ENCODE measurements around the gene TES. TPM values are rescaled to one million over a fixed set of nuclear protein-coding genes. Genes with fewer than 3 reads are reported as not detected.

Gene TES
- total and polyA plus RNA-seq, 7 experiments from 2014 or later: 99.2 to 195 (median 116) TPM

DNA sequence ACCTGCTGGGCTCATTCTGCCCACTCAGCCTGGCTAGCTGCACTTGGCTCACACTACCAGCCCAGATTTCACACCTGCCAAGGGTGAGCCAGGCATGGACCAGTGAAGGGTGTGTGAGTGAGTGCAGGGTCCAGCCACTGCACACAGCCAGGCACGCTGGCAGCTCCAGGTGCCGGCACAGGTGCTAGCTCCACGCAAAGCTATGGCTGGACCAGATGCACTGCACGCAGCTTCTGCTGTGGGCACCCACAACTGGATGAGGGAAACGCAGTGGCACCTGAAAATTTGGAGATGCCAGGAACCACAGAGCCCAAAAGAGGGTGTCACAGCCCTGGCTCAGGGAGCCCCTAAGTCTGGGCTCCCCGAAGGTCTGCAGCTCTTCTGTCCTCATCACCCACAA is 24.9 kb upstream of the TES start:
- peaks cover 0 to 29% (median 6%) of the 10 kb centered on the region in 5 donors for H3K27me3 Mint-ChIP-seq
- H3K4me1 Mint-ChIP-seq: peaks cover 0 to 8% (median under 1%) of the 10 kb centered on the region in 7 donors
- no peaks in the 10 kb centered on the region for H3K36me3 ChIP-seq (ENCODE audit: control insufficient read depth in 2 of 3, insufficient read depth in 3 of 3, low read length in 3 of 3)
- ATAC-seq (no peak), DNase-seq (no peak)
- peaks cover 0 to 1% of the 10 kb centered on the region in 2 donors for H3K4me1 ChIP-seq (ENCODE audit: control insufficient read depth in 2 of 2, insufficient read depth in 2 of 2, low read length in 2 of 2)
- no peak overlapping the region for H3K4me3 ChIP-seq (ENCODE audit: low read length)
- POLR2A ChIA-PET: interaction anchor here (0.7 to 1.0 kb wide), 3 partner anchors 9 to 340 kb away, joined by 3 read pairs; no protein-coding TSS in a partner anchor
- intact Hi-C loops (cut with micrococcal nuclease): no loop called here
- CTCF ChIA-PET: interaction anchor here (1.5 to 1.7 kb wide), 2 partner anchors 47 to 51 kb away, joined by 7 to 9 read pairs; no protein-coding TSS in a partner anchor
- peaks cover 0 to 10% (median 2%) of the 10 kb centered on the region in 5 donors for H3K36me3 Mint-ChIP-seq
- H3K9me3 ChIP-seq (ENCODE audit: control insufficient read depth in 2 of 3, low read length in 3 of 3): peaks cover 0 to 7% (median 0%) of the 10 kb centered on the region in 3 experiments
- H3K27ac ChIP-seq (ENCODE audit: low read depth, low read length): no peak overlapping the region
- no peak overlapping the region for H3K4me3 Mint-ChIP-seq
- H3K9me3 Mint-ChIP-seq: peaks cover 0 to 15% (median 8%) of the 10 kb centered on the region in 11 donors
- no peaks in the 10 kb centered on the region for H3K27me3 ChIP-seq (ENCODE audit: control insufficient read depth in 2 of 2, insufficient read depth in 2 of 2, low read length in 2 of 2)
- no peak overlapping the region for H3K27ac Mint-ChIP-seq

DNA sequence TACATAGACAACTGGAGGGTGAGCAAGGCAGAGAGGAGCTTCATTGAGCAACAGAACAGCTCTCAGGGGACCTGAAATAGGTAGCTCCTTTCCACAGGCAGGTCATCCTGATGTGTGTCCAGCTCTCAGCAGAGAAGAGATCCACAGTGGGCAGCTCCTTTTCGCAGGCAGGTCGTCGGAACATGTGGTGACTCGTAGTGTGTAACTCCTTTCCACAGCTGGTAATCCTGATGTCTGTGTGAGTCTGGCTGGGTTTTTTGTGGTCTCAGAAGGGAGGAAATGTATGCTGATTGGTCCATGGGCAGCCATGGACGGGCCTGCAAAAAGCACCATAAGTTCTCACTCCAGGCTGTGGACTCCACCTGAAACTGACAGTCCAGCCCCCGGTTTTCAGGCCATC is 24.4 kb upstream of the TES start:
- Mint-ChIP-seq H3K27ac (no peak overlapping the region), H3K9me3 (peaks cover 0 to 15% (median 8%) of the 10 kb centered on the region in 11 donors), H3K4me3 (no peak overlapping the region), H3K27me3 (peaks cover 0 to 32% (median 6%) of the 10 kb centered on the region in 5 donors), H3K4me1 (peaks cover 0 to 6% (median 0%) of the 10 kb centered on the region in 7 donors), H3K36me3 (peaks cover 0 to 10% (median 2%) of the 10 kb centered on the region in 5 donors)
- ATAC-seq (no peak), DNase-seq (no peak)
- peaks cover 0 to 7% (median 0%) of the 10 kb centered on the region in 3 experiments for H3K9me3 ChIP-seq (ENCODE audit: control insufficient read depth in 2 of 3, low read length in 3 of 3)
- ChIA-PET CTCF (interaction anchor here (0.6 to 1.7 kb wide), 3 partner anchors 47 to 109 kb away, joined by 3 to 9 read pairs (median 7); no protein-coding TSS in a partner anchor), POLR2A (interaction anchor here (0.7 to 1.0 kb wide), 3 partner anchors 8 to 340 kb away, joined by 3 read pairs; no protein-coding TSS in a partner anchor)
- intact Hi-C loops (cut with micrococcal nuclease): no loop called here
- no peak overlapping the region for H3K4me3 ChIP-seq (ENCODE audit: low read length)
- no peaks in the 10 kb centered on the region for H3K4me1 ChIP-seq (ENCODE audit: control insufficient read depth in 2 of 2, insufficient read depth in 2 of 2, low read length in 2 of 2)
- H3K27ac ChIP-seq (ENCODE audit: low read depth, low read length): no peak overlapping the region
- no peaks in the 10 kb centered on the region for H3K27me3 ChIP-seq (ENCODE audit: control insufficient read depth in 2 of 2, insufficient read depth in 2 of 2, low read length in 2 of 2)
- H3K36me3 ChIP-seq (ENCODE audit: control insufficient read depth in 2 of 3, insufficient read depth in 3 of 3, low read length in 3 of 3): no peaks in the 10 kb centered on the region

DNA sequence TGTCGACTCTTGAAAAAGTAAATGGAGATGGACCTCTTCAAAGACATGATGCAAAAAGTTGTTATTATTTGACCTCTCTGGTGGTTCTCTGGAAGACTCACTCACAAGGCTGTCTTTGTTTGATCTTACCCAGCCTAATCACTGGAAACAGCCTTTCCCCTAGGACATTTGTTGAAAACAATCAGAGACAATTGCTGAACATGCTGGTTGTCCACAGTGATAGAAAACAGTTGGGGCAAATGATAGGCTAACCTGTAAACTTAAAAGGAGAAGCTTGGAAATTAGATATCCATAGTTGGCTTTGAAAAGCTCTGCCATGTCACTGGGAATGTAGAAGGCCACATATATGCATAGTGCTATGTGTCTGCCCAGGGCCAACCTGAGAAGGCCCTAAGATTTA is 22.9 kb upstream of the TES start:
- POLR2A ChIA-PET: interaction anchor here (1.4 to 2.1 kb wide), 2 partner anchors 13 to 23 kb away, joined by 5 to 9 read pairs; partner anchors contain the start of gene TES
- Histone ChIP-seq H3K9me3 (ENCODE audit: control insufficient read depth in 2 of 3, low read length in 3 of 3) (peaks cover 0 to 7% (median 0%) of the 10 kb centered on the region in 3 experiments), H3K27me3 (ENCODE audit: control insufficient read depth in 2 of 2, insufficient read depth in 2 of 2, low read length in 2 of 2) (no peaks in the 10 kb centered on the region), H3K4me1 (ENCODE audit: control insufficient read depth in 2 of 2, insufficient read depth in 2 of 2, low read length in 2 of 2) (no peaks in the 10 kb centered on the region), H3K36me3 (ENCODE audit: control insufficient read depth in 2 of 3, insufficient read depth in 3 of 3, low read length in 3 of 3) (no peaks in the 10 kb centered on the region), H3K4me3 (ENCODE audit: low read length) (no peak overlapping the region), H3K27ac (ENCODE audit: low read depth, low read length) (no peak overlapping the region)
- Mint-ChIP-seq H3K4me1 (no peaks in the 10 kb centered on the region), H3K36me3 (peaks cover 0 to 10% (median 2%) of the 10 kb centered on the region in 5 donors), H3K9me3 (peaks cover 0 to 15% (median 8%) of the 10 kb centered on the region in 11 donors), H3K27ac (no peak overlapping the region), H3K27me3 (peaks cover 0 to 41% (median 6%) of the 10 kb centered on the region in 5 donors), H3K4me3 (no peak overlapping the region)
- DNase-seq (no peak), ATAC-seq (no peak)
- intact Hi-C loops (cut with micrococcal nuclease): no loop called here
- CTCF ChIA-PET: interaction anchor here (0.7 to 1.6 kb wide), 4 partner anchors 30 to 491 kb away, joined by 3 to 6 read pairs (median 3); no protein-coding TSS in a partner anchor

DNA sequence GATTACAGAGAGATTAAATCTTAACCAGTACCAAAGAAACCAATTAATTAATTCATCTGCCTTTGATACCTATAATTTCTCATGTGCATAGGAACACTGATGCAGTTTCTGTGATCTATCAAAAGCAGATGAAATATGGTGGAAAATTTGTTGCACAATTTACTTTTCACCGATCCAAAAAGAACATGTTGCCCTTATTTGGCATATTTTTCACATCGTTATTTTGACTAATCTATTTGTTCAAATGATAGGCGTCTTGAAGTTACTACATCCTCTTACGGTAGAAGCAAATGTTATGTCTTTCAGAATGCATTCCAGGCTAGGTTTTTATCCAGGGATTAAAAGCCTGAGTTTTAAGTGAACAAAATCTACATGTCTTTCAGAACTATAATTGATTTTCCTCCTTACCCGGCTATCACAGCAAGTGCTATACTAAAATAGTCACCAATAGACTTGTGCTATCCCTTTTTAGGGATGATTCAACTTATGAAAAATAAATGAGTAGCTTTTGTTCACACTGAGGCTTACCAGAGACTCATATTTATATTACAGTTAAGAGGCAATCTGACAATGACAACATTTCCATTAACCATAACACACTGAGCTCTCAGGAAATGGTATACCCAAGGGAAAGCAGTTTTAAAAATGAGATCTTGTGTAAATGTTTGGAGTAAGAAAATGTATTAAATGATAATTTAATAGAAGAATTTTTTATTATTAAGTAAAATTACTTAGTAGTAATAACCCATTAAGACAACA is 16.8 kb upstream of the TES start:
- peaks cover 0 to 6% (median 0%) of the 10 kb centered on the region in 11 donors for H3K9me3 Mint-ChIP-seq
- H3K27me3 Mint-ChIP-seq: peaks cover 0 to 43% (median under 1%) of the 10 kb centered on the region in 5 donors
- H3K4me3 Mint-ChIP-seq: no peak overlapping the region
- no peak overlapping the region for H3K27ac Mint-ChIP-seq
- H3K27me3 ChIP-seq (ENCODE audit: control insufficient read depth in 2 of 2, insufficient read depth in 2 of 2, low read length in 2 of 2): no peaks in the 10 kb centered on the region
- no peaks in the 10 kb centered on the region for H3K36me3 ChIP-seq (ENCODE audit: control insufficient read depth in 2 of 3, insufficient read depth in 3 of 3, low read length in 3 of 3)
- ATAC-seq (no peak), DNase-seq (no peak)
- H3K36me3 Mint-ChIP-seq: no peaks in the 10 kb centered on the region
- ChIA-PET POLR2A (interaction anchor here (1.0 to 1.1 kb wide), 2 partner anchors 8 to 12 kb away, joined by 3 read pairs; no protein-coding TSS in a partner anchor), CTCF (interaction anchor here (1.4 kb wide), 1 partner anchor 43 kb away, joined by 4 read pairs; no protein-coding TSS in a partner anchor)
- no peaks in the 10 kb centered on the region for H3K4me1 Mint-ChIP-seq
- H3K4me3 ChIP-seq (ENCODE audit: low read length): no peak overlapping the region
- no peaks in the 10 kb centered on the region for H3K4me1 ChIP-seq (ENCODE audit: control insufficient read depth in 2 of 2, insufficient read depth in 2 of 2, low read length in 2 of 2)
- no peaks in the 10 kb centered on the region for H3K9me3 ChIP-seq (ENCODE audit: control insufficient read depth in 2 of 3, low read length in 3 of 3)
- H3K27ac ChIP-seq (ENCODE audit: low read depth, low read length): no peak overlapping the region
- intact Hi-C loops (cut with micrococcal nuclease): no loop called here

DNA sequence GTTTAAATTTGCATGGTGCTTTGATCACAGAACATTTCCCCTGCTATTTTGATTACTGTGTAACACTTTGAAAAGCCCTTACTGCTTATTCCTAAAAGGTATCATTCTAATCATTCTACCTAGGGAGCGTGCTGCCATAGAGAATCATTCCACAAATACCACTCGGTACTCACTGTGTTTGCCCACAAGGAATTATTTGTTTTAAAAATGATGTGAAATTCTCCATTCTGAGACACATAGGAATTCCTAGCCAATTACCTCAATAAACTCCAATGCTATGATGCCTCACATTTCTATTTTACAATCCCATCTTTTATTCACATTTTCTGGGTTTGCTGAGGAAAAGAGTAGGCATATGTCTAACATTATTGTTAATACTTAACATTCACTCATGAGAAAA is 16.2 kb upstream of the TES start:
- Histone ChIP-seq H3K4me3 (ENCODE audit: low read length) (no peak overlapping the region), H3K9me3 (ENCODE audit: control insufficient read depth in 2 of 3, low read length in 3 of 3) (no peaks in the 10 kb centered on the region), H3K4me1 (ENCODE audit: control insufficient read depth in 2 of 2, insufficient read depth in 2 of 2, low read length in 2 of 2) (no peaks in the 10 kb centered on the region), H3K27me3 (ENCODE audit: control insufficient read depth in 2 of 2, insufficient read depth in 2 of 2, low read length in 2 of 2) (no peaks in the 10 kb centered on the region), H3K27ac (ENCODE audit: low read depth, low read length) (no peak overlapping the region), H3K36me3 (ENCODE audit: control insufficient read depth in 2 of 3, insufficient read depth in 3 of 3, low read length in 3 of 3) (no peaks in the 10 kb centered on the region)
- POLR2A ChIA-PET: interaction anchor here (1.0 to 1.1 kb wide), 2 partner anchors 9 to 11 kb away, joined by 3 read pairs; no protein-coding TSS in a partner anchor
- no peak overlapping the region for H3K27ac Mint-ChIP-seq
- CTCF ChIA-PET: no interaction called here
- DNase-seq: no peak
- intact Hi-C loops (cut with micrococcal nuclease): no loop called here
- no peaks in the 10 kb centered on the region for H3K36me3 Mint-ChIP-seq
- peaks cover 0 to 44% (median 0%) of the 10 kb centered on the region in 5 donors for H3K27me3 Mint-ChIP-seq
- ATAC-seq: no peak
- H3K4me1 Mint-ChIP-seq: no peaks in the 10 kb centered on the region
- H3K4me3 Mint-ChIP-seq: no peak overlapping the region
- H3K9me3 Mint-ChIP-seq: peaks cover 0 to 6% (median 0%) of the 10 kb centered on the region in 11 donors

DNA sequence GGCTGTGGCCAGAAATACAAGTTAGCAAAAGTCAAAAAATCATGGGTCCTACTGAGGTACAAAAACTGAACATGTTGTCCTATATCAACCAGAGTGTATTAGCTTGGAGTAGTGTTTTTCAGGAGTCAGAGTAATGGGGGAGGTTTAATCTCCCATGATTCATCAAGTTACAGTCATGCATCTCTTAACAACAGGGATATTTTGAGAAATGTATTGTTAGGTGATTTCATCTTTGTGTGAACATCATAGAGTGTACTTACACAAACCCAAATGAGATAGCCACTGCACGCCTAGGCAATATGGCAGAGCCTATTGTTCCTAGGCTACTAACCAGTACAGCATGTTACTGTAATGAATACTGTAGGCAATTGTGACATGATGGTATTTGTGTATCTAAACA is 14.9 kb upstream of the TES start:
- H3K4me1 ChIP-seq (ENCODE audit: control insufficient read depth in 2 of 2, insufficient read depth in 2 of 2, low read length in 2 of 2): no peaks in the 10 kb centered on the region
- H3K27ac Mint-ChIP-seq: no peak overlapping the region
- H3K36me3 Mint-ChIP-seq: no peaks in the 10 kb centered on the region
- peaks cover 0 to 4% (median 0%) of the 10 kb centered on the region in 11 donors for H3K9me3 Mint-ChIP-seq
- no peak overlapping the region for H3K4me3 Mint-ChIP-seq
- H3K36me3 ChIP-seq (ENCODE audit: control insufficient read depth in 2 of 3, insufficient read depth in 3 of 3, low read length in 3 of 3): no peaks in the 10 kb centered on the region
- no peak overlapping the region for H3K4me3 ChIP-seq (ENCODE audit: low read length)
- H3K4me1 Mint-ChIP-seq: no peaks in the 10 kb centered on the region
- no peak overlapping the region for H3K27ac ChIP-seq (ENCODE audit: low read depth, low read length)
- CTCF ChIA-PET: interaction anchor here (0.6 to 1.4 kb wide), 3 partner anchors 15 to 46 kb away, joined by 3 to 5 read pairs (median 4); no protein-coding TSS in a partner anchor
- H3K27me3 Mint-ChIP-seq: peaks cover 0 to 43% (median 0%) of the 10 kb centered on the region in 5 donors
- POLR2A ChIA-PET: no interaction called here
- ATAC-seq (no peak), DNase-seq (no peak)
- H3K27me3 ChIP-seq (ENCODE audit: control insufficient read depth in 2 of 2, insufficient read depth in 2 of 2, low read length in 2 of 2): no peaks in the 10 kb centered on the region
- intact Hi-C loops (cut with micrococcal nuclease): loop anchor here in 1 of 2 donors (5.0 kb wide), 1 partner anchor 37 kb away; no protein-coding TSS in a partner anchor
- H3K9me3 ChIP-seq (ENCODE audit: control insufficient read depth in 2 of 3, low read length in 3 of 3): no peaks in the 10 kb centered on the region
